ENCODE data around the gene EFNA5.

Gene EFNA5

DNA sequence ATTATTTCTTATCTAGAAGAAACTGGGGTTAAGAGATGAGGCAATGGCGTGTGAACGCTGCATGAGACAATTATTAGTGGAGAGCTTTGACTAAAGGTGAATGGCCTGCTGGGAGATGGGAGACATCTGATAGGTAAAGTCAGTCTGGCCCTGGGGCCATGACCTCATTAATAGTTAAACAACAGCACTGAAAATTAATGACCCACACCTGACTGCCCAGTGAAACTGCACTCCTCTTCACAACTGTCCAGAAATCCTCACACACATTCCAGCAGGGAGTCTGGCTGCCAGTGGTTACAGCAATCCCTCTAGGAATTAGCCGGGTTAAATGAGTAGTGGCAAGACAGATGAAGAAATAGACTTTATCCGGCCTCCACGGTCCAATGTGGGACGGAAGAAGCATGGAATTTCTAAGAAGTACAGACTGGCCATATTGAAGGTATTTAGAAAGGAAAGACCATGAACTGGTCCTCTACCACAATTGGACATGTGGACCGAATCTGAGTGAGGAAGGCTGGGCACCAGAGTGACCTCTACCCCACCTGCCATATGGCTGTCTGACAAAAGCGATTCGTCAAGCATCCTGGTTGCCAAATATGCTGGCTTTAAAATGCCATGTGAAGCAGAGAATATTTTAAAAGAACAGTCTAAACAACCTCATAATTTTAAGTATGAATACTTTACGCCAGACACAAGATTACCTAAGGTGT is 138.4 kb downstream of the EFNA5 start:
- Histone ChIP-seq H3K9ac (ENCODE audit: low read depth, low read length) (no peak overlapping the region), H3K79me2 (ENCODE audit: insufficient read depth, low read length) (no peaks in the 10 kb centered on the region), H3K27me3 (ENCODE audit: insufficient read depth, low read length, poor library complexity) (no peaks in the 10 kb centered on the region), H3K4me3 (ENCODE audit: low read depth in 1 of 2, low read length in 2 of 2) (no peak overlapping the region), H4K20me1 (ENCODE audit: insufficient read depth, low read length) (no peaks in the 10 kb centered on the region), H2AFZ (ENCODE audit: low read depth, low read length) (no peak overlapping the region), H3K9me3 (ENCODE audit: insufficient read depth, low read length, severe bottlenecking) (no peaks in the 10 kb centered on the region), H3K36me3 (ENCODE audit: insufficient read depth, low read length) (no peaks in the 10 kb centered on the region), H3K4me1 (ENCODE audit: insufficient read depth, low read length) (peaks cover 4% of the 10 kb centered on the region), H3K27ac (ENCODE audit: low read length) (no peak overlapping the region), H3K4me2 (ENCODE audit: insufficient read depth, low read length) (no peak overlapping the region)
- no peak for DNase-seq
- ATAC-seq (ENCODE audit: insufficient read depth, low read depth), result no peak
- TF ChIP-seq, protein P1, sequence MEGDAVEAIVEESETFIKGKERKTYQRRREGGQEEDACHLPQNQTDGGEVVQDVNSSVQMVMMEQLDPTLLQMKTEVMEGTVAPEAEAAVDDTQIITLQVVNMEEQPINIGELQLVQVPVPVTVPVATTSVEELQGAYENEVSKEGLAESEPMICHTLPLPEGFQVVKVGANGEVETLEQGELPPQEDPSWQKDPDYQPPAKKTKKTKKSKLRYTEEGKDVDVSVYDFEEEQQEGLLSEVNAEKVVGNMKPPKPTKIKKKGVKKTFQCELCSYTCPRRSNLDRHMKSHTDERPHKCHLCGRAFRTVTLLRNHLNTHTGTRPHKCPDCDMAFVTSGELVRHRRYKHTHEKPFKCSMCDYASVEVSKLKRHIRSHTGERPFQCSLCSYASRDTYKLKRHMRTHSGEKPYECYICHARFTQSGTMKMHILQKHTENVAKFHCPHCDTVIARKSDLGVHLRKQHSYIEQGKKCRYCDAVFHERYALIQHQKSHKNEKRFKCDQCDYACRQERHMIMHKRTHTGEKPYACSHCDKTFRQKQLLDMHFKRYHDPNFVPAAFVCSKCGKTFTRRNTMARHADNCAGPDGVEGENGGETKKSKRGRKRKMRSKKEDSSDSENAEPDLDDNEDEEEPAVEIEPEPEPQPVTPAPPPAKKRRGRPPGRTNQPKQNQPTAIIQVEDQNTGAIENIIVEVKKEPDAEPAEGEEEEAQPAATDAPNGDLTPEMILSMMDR (IDR thresholded peaks at IDR 0.05; ENCODE audit: borderline replicate concordance, extremely low read depth, low read length, poor library complexity, severe bottlenecking), result no peak
- TF ChIP-seq EZH2 (IDR thresholded peaks at IDR 0.05; ENCODE audit: borderline replicate concordance, low read depth, low read length, severe bottlenecking), result no peak

DNA sequence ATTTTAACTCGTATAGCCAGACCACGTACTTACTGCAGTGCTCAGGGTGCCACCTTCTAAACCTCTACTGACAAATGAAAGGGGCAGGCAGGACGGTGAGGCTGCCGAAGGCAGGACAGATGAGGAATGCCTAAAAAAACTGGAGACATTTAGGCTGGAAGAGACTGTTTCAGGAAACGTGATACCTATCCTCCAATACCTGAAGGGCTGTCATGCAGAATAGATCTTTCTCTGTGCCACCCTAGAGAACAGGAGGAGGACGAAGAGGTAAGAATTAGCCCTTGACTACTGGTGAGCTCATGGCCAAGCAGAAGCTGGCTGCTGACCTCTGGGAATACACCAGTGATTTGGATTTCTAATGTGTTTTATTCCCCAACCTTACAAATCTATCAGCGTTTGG is 139.4 kb downstream of the EFNA5 start:
- Histone ChIP-seq H3K27me3 (ENCODE audit: insufficient read depth, low read length, poor library complexity) (no peaks in the 10 kb centered on the region), H3K79me2 (ENCODE audit: insufficient read depth, low read length) (no peaks in the 10 kb centered on the region), H2AFZ (ENCODE audit: low read depth, low read length) (no peak overlapping the region), H3K27ac (ENCODE audit: low read length) (no peak overlapping the region), H3K4me2 (ENCODE audit: insufficient read depth, low read length) (no peak overlapping the region), H3K9me3 (ENCODE audit: insufficient read depth, low read length, severe bottlenecking) (no peaks in the 10 kb centered on the region), H4K20me1 (ENCODE audit: insufficient read depth, low read length) (no peaks in the 10 kb centered on the region), H3K4me3 (ENCODE audit: low read depth in 1 of 2, low read length in 2 of 2) (no peak overlapping the region), H3K9ac (ENCODE audit: low read depth, low read length) (no peak overlapping the region), H3K36me3 (ENCODE audit: insufficient read depth, low read length) (no peaks in the 10 kb centered on the region), H3K4me1 (ENCODE audit: insufficient read depth, low read length) (peaks cover 3% of the 10 kb centered on the region; the same call in 1 of the 2 replicates)
- TF ChIP-seq, protein P1 (IDR thresholded peaks at IDR 0.05; ENCODE audit: borderline replicate concordance, extremely low read depth, low read length, poor library complexity, severe bottlenecking), result no peak
- no peak for TF ChIP-seq EZH2 (IDR thresholded peaks at IDR 0.05; ENCODE audit: borderline replicate concordance, low read depth, low read length, severe bottlenecking)
- no peak for ATAC-seq (ENCODE audit: insufficient read depth, low read depth)
- DNase-seq, result no peak

DNA sequence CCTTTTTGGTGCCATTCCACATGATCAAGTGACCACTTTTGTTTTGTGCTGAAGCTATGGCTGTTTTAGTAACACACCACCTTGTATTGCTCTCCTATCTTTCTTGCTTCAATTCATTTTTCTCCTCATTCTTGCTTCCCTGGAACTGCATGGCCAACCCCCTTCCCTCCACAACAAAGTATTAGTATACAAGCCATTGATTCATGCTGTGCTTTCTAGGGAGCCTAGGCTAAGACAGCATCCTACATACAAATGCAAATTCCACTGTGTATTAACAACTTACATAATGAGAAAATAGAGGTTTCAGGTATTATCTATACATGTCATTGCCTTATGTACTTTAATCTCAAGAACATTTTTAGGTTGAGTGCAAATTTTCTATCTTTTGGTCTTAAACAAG is 141.1 kb downstream of the EFNA5 start:
- DNase-seq, result no peak
- Histone ChIP-seq H3K4me1 (ENCODE audit: insufficient read depth, low read length) (peaks cover 3% of the 10 kb centered on the region; the same call in 1 of the 2 replicates), H3K4me2 (ENCODE audit: insufficient read depth, low read length) (no peak overlapping the region), H3K36me3 (ENCODE audit: insufficient read depth, low read length) (no peaks in the 10 kb centered on the region), H3K9ac (ENCODE audit: low read depth, low read length) (no peak overlapping the region), H3K9me3 (ENCODE audit: insufficient read depth, low read length, severe bottlenecking) (no peaks in the 10 kb centered on the region), H3K27me3 (ENCODE audit: insufficient read depth, low read length, poor library complexity) (no peaks in the 10 kb centered on the region), H3K79me2 (ENCODE audit: insufficient read depth, low read length) (no peaks in the 10 kb centered on the region), H3K27ac (ENCODE audit: low read length) (no peak overlapping the region), H3K4me3 (ENCODE audit: low read depth in 1 of 2, low read length in 2 of 2) (no peak overlapping the region), H2AFZ (ENCODE audit: low read depth, low read length) (no peak overlapping the region), H4K20me1 (ENCODE audit: insufficient read depth, low read length) (no peaks in the 10 kb centered on the region)
- TF ChIP-seq, protein P1 (IDR thresholded peaks at IDR 0.05; ENCODE audit: borderline replicate concordance, extremely low read depth, low read length, poor library complexity, severe bottlenecking), result no peak
- no peak for ATAC-seq (ENCODE audit: insufficient read depth, low read depth)

Measured in DND-41 (cell line).